ENCODE data around the gene VWA3B. TPM values are rescaled to one million over a fixed set of nuclear protein-coding genes. Genes with fewer than 3 reads are reported as not detected.

Gene VWA3B
- total and polyA plus RNA-seq, 2 donors (not counting 3 experiments of a cell fraction or from before 2014, with no cell fraction given), result not detected

DNA sequence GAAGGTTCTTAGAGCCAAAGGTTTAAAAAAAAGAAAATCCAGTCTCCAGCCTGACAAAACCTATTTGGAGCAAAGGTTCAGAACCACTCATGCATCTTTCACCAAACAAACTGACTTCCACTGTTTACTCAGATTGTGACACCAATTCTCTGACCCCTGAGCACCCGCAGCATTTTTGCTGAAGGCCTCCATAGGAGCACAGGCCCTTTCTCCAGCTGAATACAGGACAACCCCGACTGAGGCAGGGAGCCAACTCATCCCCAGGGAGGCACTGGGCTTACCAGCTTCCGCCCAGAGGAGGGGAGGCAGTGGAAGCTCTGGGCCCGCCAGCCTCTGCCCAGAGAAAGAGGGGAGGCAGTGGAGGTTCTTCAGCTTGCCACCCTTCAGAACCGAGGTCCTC is 208.3 kb downstream of the VWA3B start:
- intact Hi-C loops (cut with micrococcal nuclease), result no loop called here
- dilution Hi-C loops (cut with MboI; ENCODE audit: extremely low pct_ligation_motif_present, low sequenced_read_pairs), result no loop called here

More for the DNA sequence above, 208.3 kb downstream of the VWA3B start:
- POLR2A ChIA-PET, result no interaction called here
- no peak for DNase-seq (ENCODE audit: low read depth, low spot score)
- H3K27me3 ChIP-seq (ENCODE audit: control insufficient read depth in 2 of 2, insufficient read depth in 2 of 2, low read length in 2 of 2), result no peaks in the 10 kb centered on the region
- H3K4me2 ChIP-seq (ENCODE audit: insufficient read depth, low read length), result peak overlapping the region; percentile 65
- H3K9me3 ChIP-seq (replicated peaks; ENCODE audit: control insufficient read depth, insufficient read depth, low read length), result no peaks in the 10 kb centered on the region
- H3K27ac ChIP-seq (ENCODE audit: insufficient read depth, low read depth, low read length), result peak overlapping the region; percentile 92
- peaks cover 30% of the 10 kb centered on the region for H3K4me1 ChIP-seq (ENCODE audit: control insufficient read depth, extremely low read depth, insufficient read depth, low read length)
- H3K79me2 ChIP-seq (ENCODE audit: control insufficient read depth, insufficient read depth, low read length), result no peaks in the 10 kb centered on the region
- CTCF ChIA-PET, result interaction anchor here (0.7 to 2.5 kb wide), 3 partner anchors 10 to 90 kb away, joined by 3 to 7 read pairs (median 4); no protein-coding TSS in a partner anchor
- H4K20me1 ChIP-seq (replicated peaks; ENCODE audit: control insufficient read depth, extremely low read depth, insufficient read depth, low read length), result no peaks in the 10 kb centered on the region
- H3K36me3 ChIP-seq (ENCODE audit: control insufficient read depth in 2 of 2, extremely low read depth in 1 of 2, insufficient read depth in 2 of 2, low read length in 2 of 2), result no peaks in the 10 kb centered on the region
- H2AFZ ChIP-seq (ENCODE audit: low read depth, low read length), result peak overlapping the region; percentile 57
- no peaks in the 10 kb centered on the region for H3K9me1 ChIP-seq (replicated peaks; ENCODE audit: control insufficient read depth, extremely low read depth, insufficient read depth, low read length)
- no peak overlapping the region for H3K4me3 ChIP-seq (replicated peaks in 1 of 3; ENCODE audit: insufficient read depth in 1 of 3, low read depth in 1 of 3, low read length in 3 of 3)
- BruUV-seq (replicated peaks), result no TSS peak
- FAIRE-seq, result no peak
- H3K9ac ChIP-seq (replicated peaks; ENCODE audit: extremely low read depth, insufficient read depth, low read length), result peak overlapping the region; percentile 65
- TF ChIP-seq FOS (IDR thresholded peaks at IDR 0.05; ENCODE audit: borderline replicate concordance, insufficient read depth, low read length), result no peak
- TF ChIP-seq JUN (IDR thresholded peaks at IDR 0.05; ENCODE audit: borderline replicate concordance, insufficient read depth, insufficient read length, low read depth), result no peak
- TF ChIP-seq POLR2AphosphoS5 (IDR thresholded peaks at IDR 0.05; ENCODE audit: insufficient read depth, low read depth, low read length), result no peak
- TF ChIP-seq EZH2 (IDR thresholded peaks at IDR 0.05; ENCODE audit: borderline replicate concordance, low read depth, low read length, severe bottlenecking), result no peak
- TF ChIP-seq POLR2A (IDR thresholded peaks at IDR 0.05; ENCODE audit: low read depth, low read length), result no peak
- no peak for TF ChIP-seq GATA2 (IDR thresholded peaks at IDR 0.05; ENCODE audit: insufficient read depth, insufficient read length, low read depth, low read length)
- TF ChIP-seq, protein P1, sequence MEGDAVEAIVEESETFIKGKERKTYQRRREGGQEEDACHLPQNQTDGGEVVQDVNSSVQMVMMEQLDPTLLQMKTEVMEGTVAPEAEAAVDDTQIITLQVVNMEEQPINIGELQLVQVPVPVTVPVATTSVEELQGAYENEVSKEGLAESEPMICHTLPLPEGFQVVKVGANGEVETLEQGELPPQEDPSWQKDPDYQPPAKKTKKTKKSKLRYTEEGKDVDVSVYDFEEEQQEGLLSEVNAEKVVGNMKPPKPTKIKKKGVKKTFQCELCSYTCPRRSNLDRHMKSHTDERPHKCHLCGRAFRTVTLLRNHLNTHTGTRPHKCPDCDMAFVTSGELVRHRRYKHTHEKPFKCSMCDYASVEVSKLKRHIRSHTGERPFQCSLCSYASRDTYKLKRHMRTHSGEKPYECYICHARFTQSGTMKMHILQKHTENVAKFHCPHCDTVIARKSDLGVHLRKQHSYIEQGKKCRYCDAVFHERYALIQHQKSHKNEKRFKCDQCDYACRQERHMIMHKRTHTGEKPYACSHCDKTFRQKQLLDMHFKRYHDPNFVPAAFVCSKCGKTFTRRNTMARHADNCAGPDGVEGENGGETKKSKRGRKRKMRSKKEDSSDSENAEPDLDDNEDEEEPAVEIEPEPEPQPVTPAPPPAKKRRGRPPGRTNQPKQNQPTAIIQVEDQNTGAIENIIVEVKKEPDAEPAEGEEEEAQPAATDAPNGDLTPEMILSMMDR (IDR thresholded peaks at IDR 0.05; ENCODE audit: extremely low read depth in 1 of 2, insufficient read depth in 1 of 2, low read depth in 1 of 2, low read length in 2 of 2), result no peak

Data from endothelial cell of umbilical vein (primary cell).